Keratinocyte (primary cell): Measurements from ENCODE around the gene EFNA1.

Source experiments
- CTCF ChIP-seq, 3 experiments: IDR thresholded peaks in 1 of 3; conservative IDR thresholded peaks in 1 of 3; optimal IDR thresholded peaks in 1 of 3; 2 replicates in 2 of 3; 3 replicates in 1 of 3; pipeline versions ENCODE3 to v1.5.1; 2011; ENCODE audit warnings: low read length in 3 of 3, mild to moderate bottlenecking in 3 of 3, moderate library complexity in 2 of 3, control low read depth in 1 of 3, inconsistent platforms in 1 of 3; ENCODE audit not compliant: insufficient read depth in 2 of 3; ENCODE audit errors: extremely low read depth in 1 of 3
- EZH2 ChIP-seq: IDR thresholded peaks from one replicate; pipeline ENCODE4 v1.6.1; 2012; ENCODE audit warnings: inconsistent platforms, mild to moderate bottlenecking, low read length, moderate library complexity

DNA sequence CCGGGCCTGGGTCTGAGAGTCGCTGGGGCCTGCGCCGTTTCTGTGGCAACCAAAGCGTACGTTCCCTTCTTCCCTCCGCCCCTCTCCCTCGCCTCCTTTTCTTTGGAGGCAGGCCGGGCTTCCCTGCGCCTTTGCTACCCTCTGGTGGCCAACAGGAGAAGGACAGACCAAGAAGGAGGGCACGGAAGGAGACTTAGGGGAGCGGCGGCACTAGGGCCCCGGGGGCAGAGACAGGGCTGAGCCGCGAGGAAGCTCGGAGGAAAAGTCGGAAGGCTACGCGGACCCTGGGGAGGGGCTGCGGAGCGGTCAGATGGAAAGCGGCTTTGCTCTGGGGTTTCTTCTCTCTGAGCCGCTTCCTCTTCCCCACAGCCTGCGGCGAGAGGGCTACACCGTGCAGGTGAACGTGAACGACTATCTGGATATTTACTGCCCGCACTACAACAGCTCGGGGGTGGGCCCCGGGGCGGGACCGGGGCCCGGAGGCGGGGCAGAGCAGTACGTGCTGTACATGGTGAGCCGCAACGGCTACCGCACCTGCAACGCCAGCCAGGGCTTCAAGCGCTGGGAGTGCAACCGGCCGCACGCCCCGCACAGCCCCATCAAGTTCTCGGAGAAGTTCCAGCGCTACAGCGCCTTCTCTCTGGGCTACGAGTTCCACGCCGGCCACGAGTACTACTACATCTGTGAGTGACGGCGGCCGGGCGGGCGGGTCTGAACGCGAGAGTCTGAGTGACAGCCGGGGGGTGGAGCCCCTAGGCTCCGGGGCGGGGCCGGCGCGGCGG, 42.8 kb upstream of the EFNA1 start:
- TF ChIP-seq CTCF (optimal IDR thresholded peaks at IDR 0.05 in 1 of 3, IDR thresholded peaks at IDR 0.05 in 1 of 3, conservative IDR thresholded peaks at IDR 0.05 in 1 of 3; ENCODE audit: extremely low read depth in 1 of 3, insufficient read depth in 2 of 3, low read length in 3 of 3) (peak; percentile 86 to 89 (median 87)), EZH2 (no peak)
